Vein endothelial cell (primary cell): ENCODE results near the gene SSMEM1. TPM values are rescaled to one million over a fixed set of nuclear protein-coding genes. Genes with fewer than 3 reads are reported as not detected.

Experiments used
- total RNA-seq: library from RNA; depleted of rRNA; stranded (reverse); fragments of >200 nt; gene quantifications from 2 replicates; pipeline ENCODE4 v1.2.3, GENCODE V29; 2012

SSMEM1 gene, protein sequence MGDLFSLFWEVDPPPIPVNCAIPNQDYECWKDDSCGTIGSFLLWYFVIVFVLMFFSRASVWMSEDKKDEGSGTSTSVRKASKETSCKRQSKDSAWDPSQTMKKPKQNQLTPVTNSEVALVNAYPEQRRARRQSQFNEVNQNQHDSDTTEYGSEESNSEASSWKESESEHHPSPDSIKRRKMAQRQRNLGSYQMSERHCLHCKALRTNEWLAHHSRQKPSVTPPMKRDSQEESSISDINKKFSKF
- not detected in 2 replicates for total RNA-seq

DNA sequence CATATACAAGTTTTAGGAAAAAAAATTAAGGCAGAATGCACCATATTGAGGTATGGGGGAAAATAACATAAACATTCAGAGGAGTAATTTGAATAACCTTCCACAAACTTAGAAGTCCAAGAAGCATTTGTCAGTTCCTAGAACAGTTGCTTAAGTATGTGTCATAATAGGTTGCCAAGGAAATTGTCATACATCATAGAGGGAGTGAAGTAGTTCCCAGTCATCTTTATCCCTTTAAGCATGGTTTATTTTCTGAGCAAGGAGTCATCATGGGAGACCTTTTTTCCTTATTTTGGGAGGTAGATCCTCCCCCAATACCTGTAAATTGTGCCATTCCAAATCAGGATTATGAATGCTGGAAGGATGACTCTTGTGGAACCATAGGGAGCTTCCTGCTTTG is at the start of gene SSMEM1:
Gene SSMEM1, plus strand, starts transcription at position 219 of the 400 bp plus-strand sequence. Its CDS starts 51 bp downstream, at position 270.

DNA sequence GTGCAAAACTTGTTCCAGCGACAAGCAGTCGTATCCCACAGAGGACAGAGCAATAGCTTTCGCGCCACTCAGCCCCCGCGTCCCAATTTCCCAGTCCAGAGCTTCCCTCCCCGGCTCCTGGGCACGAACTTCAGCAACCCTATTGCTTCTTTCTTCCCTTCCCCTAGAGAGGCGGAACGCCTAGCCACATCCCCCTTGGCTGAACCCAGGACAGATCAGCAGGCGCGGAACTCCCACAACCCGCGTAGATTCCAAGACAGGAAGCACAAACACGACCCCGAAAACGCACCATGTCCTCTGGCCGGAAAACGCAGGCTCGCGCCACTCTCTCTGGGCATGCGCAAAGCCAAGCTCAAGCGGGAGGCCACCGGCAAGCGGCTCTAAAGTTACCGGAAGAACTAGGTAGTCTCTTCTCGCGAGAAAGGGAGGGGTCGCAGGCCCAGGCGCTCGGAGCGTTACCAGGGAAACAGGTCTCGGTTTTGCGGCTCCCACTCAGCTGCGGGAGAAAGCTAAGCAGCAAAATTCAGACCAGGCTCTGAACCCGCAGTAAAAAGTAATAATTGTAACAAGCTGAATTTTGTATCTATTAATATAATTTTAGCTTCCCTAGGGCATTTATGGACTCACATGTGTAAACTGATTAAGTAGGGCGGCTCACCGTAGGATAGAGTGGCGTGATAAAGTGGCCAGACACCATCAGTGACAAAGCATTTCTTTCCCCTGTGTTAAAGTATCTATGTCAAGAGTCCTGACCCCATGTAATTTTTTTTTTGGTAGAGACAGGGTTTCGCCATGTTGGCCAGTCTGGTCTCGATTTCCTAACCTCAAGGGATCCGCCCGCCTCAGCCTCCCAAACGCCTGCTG is 2.3 kb upstream of the SSMEM1 start, which contains the start of gene TMEM209:
Gene TMEM209, minus strand, starts transcription at position 323 of the 864 bp plus-strand sequence. Its CDS starts 31 bp downstream, at position 292.

Other genes starting within 250 kb of the SSMEM1 start
- gene ZC3HC1, start 156.5 kb upstream of the SSMEM1 start, total RNA-seq: 20.3 and 21.9 TPM in 2 replicates
- 25.8 and 30.3 TPM in 2 replicates for gene KLHDC10, start 137.3 kb upstream of the SSMEM1 start, total RNA-seq
- 14.7 and 17.6 TPM in 2 replicates for gene TMEM209, start 2.5 kb upstream of the SSMEM1 start, total RNA-seq
- not detected in 2 replicates for gene CPA2, start 59.0 kb downstream of the SSMEM1 start, total RNA-seq
- 0.29 and 0.65 TPM in 2 replicates for gene CPA4, start 85.3 kb downstream of the SSMEM1 start, total RNA-seq
- not detected in 2 replicates for gene CPA5, start 137.0 kb downstream of the SSMEM1 start, total RNA-seq
- not detected in 2 replicates for gene CPA1, start 172.6 kb downstream of the SSMEM1 start, total RNA-seq
- 12.7 and 14.4 TPM in 2 replicates for gene CEP41, start 233.2 kb downstream of the SSMEM1 start, total RNA-seq